Peyer's patch (tissue), 4 donors: ENCODE measurements around the gene NOS1. TPM values are rescaled to one million over a fixed set of nuclear protein-coding genes. Genes with fewer than 3 reads are reported as not detected.

Source experiments
- DNase-seq, 3 donors: peaks; one replicate each; pipeline ENCODE4 v3.0.0-alpha.2; 2017 to 2019
- H3K27ac ChIP-seq, 4 donors: fragments of 200-600 bp; sonication (generic); one replicate each; pipeline ENCODE4 v1.5.1; 2016 to 2019
- H3K27me3 ChIP-seq, 2 donors: fragments of 200-600 bp; sonication (generic); one replicate each; pipeline ENCODE4 v1.5.1; 2019
- H3K36me3 ChIP-seq, 3 donors: fragments of 200-600 bp; sonication (generic); one replicate each; pipeline ENCODE4 v1.5.1; 2016 to 2019
- H3K4me1 ChIP-seq, 4 donors: fragments of 200-600 bp; sonication (generic); one replicate each; pipeline ENCODE4 v1.5.1; 2016 to 2019
- H3K4me3 ChIP-seq, 4 donors: fragments of 200-600 bp; sonication (generic); 1 replicate in 3 of 4; 2 replicates in 1 of 4; pipeline ENCODE4 v1.5.1; 2016 to 2019; ENCODE audit warnings: mild to moderate bottlenecking in 1 of 4
- H3K9me3 ChIP-seq, 4 donors: fragments of 200-600 bp; sonication (generic); one replicate each; pipeline ENCODE4 v1.5.1; 2016 to 2019; ENCODE audit warnings: mild to moderate bottlenecking in 1 of 4
- CTCF ChIP-seq, 6 experiments: fragments of 450-650 bp in 4 of 6; fragments of 200-600 bp in 2 of 6; sonication (generic) in 1 of 6; IDR thresholded peaks; one replicate each; pipeline ENCODE4 v1.5.1; 2017 to 2019; ENCODE audit warnings: antibody characterized with exemption in 6 of 6, mild to moderate bottlenecking in 3 of 6, moderate library complexity in 1 of 6
- POLR2A ChIP-seq, 2 donors: fragments of 450-650 bp; IDR thresholded peaks; one replicate each; pipeline ENCODE4 v1.5.1; 2017; ENCODE audit warnings: antibody characterized with exemption in 2 of 2, mild to moderate bottlenecking in 2 of 2, moderate library complexity in 2 of 2
- total RNA-seq, 4 donors: library from RNA; depleted of rRNA; stranded (reverse); fragments of >200 nt; gene quantifications; one replicate each; pipeline ENCODE4 v1.1.0, GENCODE V29; 2016

The NOS1 gene
- total RNA-seq, 4 donors from 2014 or later: 0.40 to 0.57 TPM; not detected in 2

- Histone ChIP-seq H3K9me3 (no peaks in the 10 kb centered on the region), H3K27me3 (no peaks in the 10 kb centered on the region), H3K36me3 (peaks cover 0 to 100% (median 0%) of the 10 kb centered on the region in 3 donors), H3K4me1 (no peaks in the 10 kb centered on the region), H3K27ac (no peak overlapping the region), H3K4me3 (no peak overlapping the region)
- no peak for DNase-seq
- no peak for TF ChIP-seq CTCF (IDR thresholded peaks at IDR 0.05)
- TF ChIP-seq POLR2A (IDR thresholded peaks at IDR 0.05): no peak
Measured at GRCh38 chr12:117161460-117162166, 199.8 kb downstream of the NOS1 start.

GRCh38 chr12:117159674-117160073, 201.8 kb downstream of the NOS1 start:
- DNase-seq: no peak
- H3K27me3 ChIP-seq: no peaks in the 10 kb centered on the region
- peaks cover 0 to 100% (median 0%) of the 10 kb centered on the region in 3 donors for H3K36me3 ChIP-seq
- no peaks in the 10 kb centered on the region for H3K4me1 ChIP-seq
- no peak overlapping the region for H3K4me3 ChIP-seq
- H3K27ac ChIP-seq: no peak overlapping the region
- H3K9me3 ChIP-seq: no peaks in the 10 kb centered on the region
- TF ChIP-seq CTCF (IDR thresholded peaks at IDR 0.05) (no peak), POLR2A (IDR thresholded peaks at IDR 0.05) (no peak)

- no peak overlapping the region for H3K27ac ChIP-seq
- H3K36me3 ChIP-seq: peaks cover 0 to 100% (median 0%) of the 10 kb centered on the region in 3 donors
- H3K27me3 ChIP-seq: no peaks in the 10 kb centered on the region
- H3K4me1 ChIP-seq: no peaks in the 10 kb centered on the region
- no peak for DNase-seq
- H3K9me3 ChIP-seq: no peaks in the 10 kb centered on the region
- H3K4me3 ChIP-seq: no peak overlapping the region
- TF ChIP-seq CTCF (IDR thresholded peaks at IDR 0.05) (no peak), POLR2A (IDR thresholded peaks at IDR 0.05) (no peak)
Measured at GRCh38 chr12:117158911-117159553, 202.4 kb downstream of the NOS1 start.

Other genes starting within 250 kb of the NOS1 start
- gene FBXO21, start 171.2 kb downstream of the NOS1 start, total RNA-seq: 100 to 1,000 TPM in 1 of 4 donors, 10 to 100 TPM in 3; 42.5 to 115 (median 68.8) TPM